MCF 10A (cell line): ENCODE measurements around the gene S100PBP. TPM values are rescaled to one million over a fixed set of nuclear protein-coding genes. Genes with fewer than 3 reads are reported as not detected.

Source experiments
- BruUV-seq: library from RNA; stranded (reverse); fragments of 400-500 nt; replicated peaks from 2 replicates; lab custom pipeline; 2021; lab: Mats Ljungman, UMichigan
- CTCF ChIA-PET: fragments of 300-600 bp; sonication (Branson Sonifier 250); formaldehyde crosslinking; extraction: SDS; loops from one replicate; lab custom pipeline; 2021; ENCODE audit warnings: antibody characterized with exemption, inconsistent platforms; lab: Yijun Ruan, JAX
- POLR2A ChIA-PET: fragments of 300-600, 350-650 bp; sonication (Branson Sonifier 250); formaldehyde crosslinking; extraction: SDS; loops from one replicate; lab custom pipeline; 2020; ENCODE audit warnings: antibody characterized with exemption, inconsistent platforms; lab: Yijun Ruan, JAX
- DNase-seq: peaks from one replicate; pipeline ENCODE4 v3.0.0-alpha.2; 2018; ENCODE audit not compliant: unreplicated experiment
- H3K27ac Mint-ChIP-seq: one replicate; pipeline ENCODE4 v1.8.0; 2022; ENCODE audit warnings: mild to moderate bottlenecking, low read depth, mixed read lengths; ENCODE audit not compliant: unreplicated experiment
- H3K27me3 Mint-ChIP-seq: one replicate; pipeline ENCODE4 v1.8.0; 2022; ENCODE audit warnings: mixed read lengths; ENCODE audit not compliant: insufficient read depth, unreplicated experiment
- H3K36me3 Mint-ChIP-seq: one replicate; pipeline ENCODE4 v1.8.0; 2022; ENCODE audit warnings: mild to moderate bottlenecking, moderate library complexity, mixed read lengths; ENCODE audit not compliant: insufficient read depth, unreplicated experiment
- H3K4me1 Mint-ChIP-seq: one replicate; pipeline ENCODE4 v1.8.0; 2022; ENCODE audit warnings: mixed read lengths; ENCODE audit not compliant: insufficient read depth, unreplicated experiment
- H3K4me3 Mint-ChIP-seq: one replicate; pipeline ENCODE4 v1.8.0; 2022; ENCODE audit warnings: mild to moderate bottlenecking, moderate library complexity, mixed read lengths; ENCODE audit not compliant: unreplicated experiment
- H3K9me3 Mint-ChIP-seq: one replicate; pipeline ENCODE4 v1.8.0; 2022; ENCODE audit warnings: mixed read lengths; ENCODE audit not compliant: unreplicated experiment
- intact Hi-C: fragments of 100-400 bp; cut with micrococcal nuclease; formaldehyde crosslinking; loops from 2 replicates; pipeline ENCODE4 v1.14.1; 2022
- total RNA-seq: library from RNA; stranded (reverse); gene quantifications from 2 replicates; pipeline ENCODE4 v1.2.3, GENCODE V29; 2022
- TF ChIP-seq, protein P1 (sequence below): fragments of 200-600 bp; IDR thresholded peaks from one replicate; pipeline ENCODE4 v1.8.0; 2022; ENCODE audit warnings: antibody characterized with exemption, mild to moderate bottlenecking; ENCODE audit not compliant: unreplicated experiment

The S100PBP gene
- total RNA-seq, 1 experiment from 2014 or later: 24.4 TPM

DNA sequence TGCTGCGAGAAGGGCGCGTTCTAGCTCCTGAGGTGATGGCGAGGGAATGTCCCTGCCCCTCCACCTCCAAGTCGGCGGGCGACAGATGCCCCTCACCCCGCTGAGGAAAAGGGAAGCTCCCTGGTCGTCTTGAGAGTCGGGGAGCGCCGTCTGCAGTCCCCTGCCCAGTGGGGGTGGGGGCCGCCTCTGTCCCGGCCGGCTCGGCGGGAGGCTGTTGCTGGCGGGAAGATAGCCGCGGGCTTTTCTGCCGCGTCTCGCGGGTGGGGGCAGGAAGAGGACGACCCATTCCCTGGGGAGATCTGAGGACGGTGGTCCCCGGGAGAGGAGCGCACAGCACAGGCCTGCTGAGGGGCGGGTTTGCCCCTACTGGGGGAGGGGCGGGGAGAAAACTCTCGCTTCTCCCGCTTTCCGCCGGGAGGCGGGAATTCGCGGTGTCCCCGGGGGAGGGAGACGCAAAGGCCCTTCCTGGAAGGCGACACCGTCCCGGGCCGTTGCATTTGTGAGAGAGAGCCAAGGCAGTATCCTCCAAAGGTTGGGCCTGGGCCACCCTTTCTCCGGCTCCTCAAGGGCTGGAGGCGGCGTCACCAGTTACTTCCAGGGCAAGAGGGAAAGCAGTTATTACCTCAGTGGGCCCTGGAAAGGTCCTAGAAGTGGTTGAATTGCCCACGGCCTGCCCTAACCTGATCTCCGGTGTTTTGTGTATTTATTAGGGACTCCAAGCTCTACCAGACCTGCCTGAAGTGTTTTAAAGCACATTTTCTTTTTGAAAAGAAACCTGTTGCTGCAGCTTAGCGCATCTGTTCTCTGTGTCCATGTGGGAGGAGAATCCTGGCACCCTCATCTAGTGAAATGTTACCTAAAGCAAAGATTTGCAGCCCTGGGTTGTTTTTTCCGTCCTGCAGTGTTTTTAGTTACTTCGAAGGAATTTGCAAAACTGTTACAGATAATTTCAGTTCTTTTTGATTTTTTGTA, 648 bp downstream of the S100PBP start:
- no peaks in the 10 kb centered on the region for H3K27me3 Mint-ChIP-seq
- H3K4me3 Mint-ChIP-seq: peak overlapping the region; percentile 87
- intact Hi-C loops: no loop called here
- DNase-seq: peak; percentile 71
- peaks cover 24% of the 10 kb centered on the region for H3K4me1 Mint-ChIP-seq
- POLR2A ChIA-PET: interaction anchor here (0.7 to 3.4 kb wide), 27 partner anchors 11 to 424 kb away, joined by 3 to 18 read pairs (median 6); partner anchors contain the start of genes BSDC1, RBBP4, RNF19B and ZBTB8OS
- TF ChIP-seq, protein P1, sequence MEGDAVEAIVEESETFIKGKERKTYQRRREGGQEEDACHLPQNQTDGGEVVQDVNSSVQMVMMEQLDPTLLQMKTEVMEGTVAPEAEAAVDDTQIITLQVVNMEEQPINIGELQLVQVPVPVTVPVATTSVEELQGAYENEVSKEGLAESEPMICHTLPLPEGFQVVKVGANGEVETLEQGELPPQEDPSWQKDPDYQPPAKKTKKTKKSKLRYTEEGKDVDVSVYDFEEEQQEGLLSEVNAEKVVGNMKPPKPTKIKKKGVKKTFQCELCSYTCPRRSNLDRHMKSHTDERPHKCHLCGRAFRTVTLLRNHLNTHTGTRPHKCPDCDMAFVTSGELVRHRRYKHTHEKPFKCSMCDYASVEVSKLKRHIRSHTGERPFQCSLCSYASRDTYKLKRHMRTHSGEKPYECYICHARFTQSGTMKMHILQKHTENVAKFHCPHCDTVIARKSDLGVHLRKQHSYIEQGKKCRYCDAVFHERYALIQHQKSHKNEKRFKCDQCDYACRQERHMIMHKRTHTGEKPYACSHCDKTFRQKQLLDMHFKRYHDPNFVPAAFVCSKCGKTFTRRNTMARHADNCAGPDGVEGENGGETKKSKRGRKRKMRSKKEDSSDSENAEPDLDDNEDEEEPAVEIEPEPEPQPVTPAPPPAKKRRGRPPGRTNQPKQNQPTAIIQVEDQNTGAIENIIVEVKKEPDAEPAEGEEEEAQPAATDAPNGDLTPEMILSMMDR: no peak
- no peaks in the 10 kb centered on the region for H3K9me3 Mint-ChIP-seq
- no TSS peak for BruUV-seq
- CTCF ChIA-PET: interaction anchor here (0.9 to 1.0 kb wide), 2 partner anchors 26 to 106 kb away, joined by 3 to 4 read pairs; no protein-coding TSS in a partner anchor
- H3K36me3 Mint-ChIP-seq: peaks cover 9% of the 10 kb centered on the region
- H3K27ac Mint-ChIP-seq: peak overlapping the region; percentile 87

DNA sequence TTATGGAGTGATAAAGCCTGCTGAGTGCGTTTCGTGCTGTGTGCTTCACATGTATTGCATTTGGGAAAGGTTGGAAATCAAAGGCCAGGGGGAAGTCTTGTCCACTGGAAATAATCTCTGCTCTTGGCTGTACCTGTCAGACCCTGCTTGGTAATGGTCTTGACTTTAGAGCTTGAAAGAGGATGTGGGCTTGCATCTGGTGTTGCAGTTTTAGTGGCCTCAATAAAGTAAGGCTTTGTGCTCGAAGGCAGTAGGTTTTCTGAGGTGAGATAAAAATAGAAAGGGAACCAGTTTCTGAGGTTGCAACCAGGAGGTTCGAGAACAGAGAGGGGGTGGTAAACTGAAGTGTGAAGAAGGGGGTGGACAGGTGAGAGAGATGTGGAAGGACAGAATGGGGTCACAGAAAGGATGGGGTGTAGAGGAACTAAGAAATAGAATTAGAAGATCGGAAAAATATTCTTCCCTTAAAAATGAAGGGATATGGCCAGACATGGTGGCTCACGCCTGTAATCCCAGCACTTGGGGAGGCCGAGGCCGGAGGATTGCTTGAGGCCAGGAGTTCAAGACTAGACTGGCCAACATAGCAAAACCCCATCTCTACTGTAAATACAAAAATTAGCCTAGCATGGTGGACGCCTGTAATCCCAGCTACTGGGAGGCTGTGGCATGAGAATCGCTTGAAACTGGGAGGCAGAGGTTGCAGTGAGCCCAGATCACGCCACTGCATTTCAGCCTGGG, 1.5 kb downstream of the S100PBP start:
- peaks cover 8% of the 10 kb centered on the region for H3K36me3 Mint-ChIP-seq
- POLR2A ChIA-PET: interaction anchor here (0.9 to 3.4 kb wide), 8 partner anchors 10 to 190 kb away, joined by 3 to 18 read pairs (median 8); partner anchors contain the start of genes RBBP4 and ZBTB8OS
- peak overlapping the region; percentile 87 for H3K4me3 Mint-ChIP-seq
- no peak for DNase-seq
- intact Hi-C loops: no loop called here
- TF ChIP-seq, protein P1: no peak
- peaks cover 16% of the 10 kb centered on the region for H3K4me1 Mint-ChIP-seq
- peak overlapping the region; percentile 87 for H3K27ac Mint-ChIP-seq
- no TSS peak for BruUV-seq
- H3K9me3 Mint-ChIP-seq: no peaks in the 10 kb centered on the region
- no peaks in the 10 kb centered on the region for H3K27me3 Mint-ChIP-seq
- CTCF ChIA-PET: interaction anchor here (0.9 to 1.0 kb wide), 2 partner anchors 27 to 107 kb away, joined by 3 to 4 read pairs; no protein-coding TSS in a partner anchor

DNA sequence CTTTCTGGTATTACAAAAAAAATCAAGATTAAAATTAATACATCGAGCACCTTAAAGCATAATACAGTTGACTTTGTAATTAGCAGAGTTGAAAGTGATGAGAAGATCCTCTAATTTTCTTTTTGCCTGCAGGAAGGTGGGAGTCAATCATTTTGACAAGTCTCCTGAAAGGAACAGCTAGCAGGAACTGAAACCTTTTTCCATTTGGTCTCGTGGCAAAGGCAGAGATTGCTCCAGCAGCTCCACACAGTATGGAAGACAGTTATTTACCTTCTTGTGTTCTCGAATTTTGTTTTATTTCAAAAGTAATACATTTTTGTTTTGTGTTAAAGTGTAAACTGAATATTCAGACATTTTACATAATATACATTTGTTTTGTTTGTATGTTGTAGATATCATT, 7.7 kb downstream of the S100PBP start:
- CTCF ChIA-PET: interaction anchor here (0.7 kb wide), 2 partner anchors 72 to 115 kb away, joined by 3 to 5 read pairs; no protein-coding TSS in a partner anchor
- Mint-ChIP-seq H3K27me3 (no peaks in the 10 kb centered on the region), H3K4me1 (peaks cover 6% of the 10 kb centered on the region), H3K9me3 (no peaks in the 10 kb centered on the region), H3K4me3 (no peak overlapping the region), H3K36me3 (peaks cover 51% of the 10 kb centered on the region), H3K27ac (no peak overlapping the region)
- POLR2A ChIA-PET: no interaction called here
- DNase-seq: no peak
- TF ChIP-seq, protein P1: no peak
- BruUV-seq: no TSS peak
- intact Hi-C loops: no loop called here
